ENCODE measurements around the gene MEP1A.

DNA sequence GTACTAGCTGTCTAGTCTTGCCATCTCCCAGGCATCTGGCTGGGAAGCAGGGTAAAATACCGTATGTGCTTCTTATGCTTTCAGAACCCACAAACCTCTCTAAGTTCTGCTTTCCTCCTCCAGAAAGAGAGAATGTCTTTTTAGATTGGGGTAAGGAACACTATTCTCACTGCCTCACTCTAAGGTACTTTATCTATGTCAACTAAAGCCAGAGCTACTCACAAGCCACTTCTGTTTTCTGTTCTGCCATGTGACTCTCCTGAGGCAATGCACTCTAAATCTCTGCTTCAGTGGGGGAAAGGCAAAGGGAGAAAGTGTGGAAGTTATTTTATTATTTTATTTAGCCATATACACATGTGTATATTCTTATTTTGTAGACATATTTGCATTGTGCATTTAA, 15.6 kb downstream of the MEP1A start:
- TF ChIP-seq, protein P1, sequence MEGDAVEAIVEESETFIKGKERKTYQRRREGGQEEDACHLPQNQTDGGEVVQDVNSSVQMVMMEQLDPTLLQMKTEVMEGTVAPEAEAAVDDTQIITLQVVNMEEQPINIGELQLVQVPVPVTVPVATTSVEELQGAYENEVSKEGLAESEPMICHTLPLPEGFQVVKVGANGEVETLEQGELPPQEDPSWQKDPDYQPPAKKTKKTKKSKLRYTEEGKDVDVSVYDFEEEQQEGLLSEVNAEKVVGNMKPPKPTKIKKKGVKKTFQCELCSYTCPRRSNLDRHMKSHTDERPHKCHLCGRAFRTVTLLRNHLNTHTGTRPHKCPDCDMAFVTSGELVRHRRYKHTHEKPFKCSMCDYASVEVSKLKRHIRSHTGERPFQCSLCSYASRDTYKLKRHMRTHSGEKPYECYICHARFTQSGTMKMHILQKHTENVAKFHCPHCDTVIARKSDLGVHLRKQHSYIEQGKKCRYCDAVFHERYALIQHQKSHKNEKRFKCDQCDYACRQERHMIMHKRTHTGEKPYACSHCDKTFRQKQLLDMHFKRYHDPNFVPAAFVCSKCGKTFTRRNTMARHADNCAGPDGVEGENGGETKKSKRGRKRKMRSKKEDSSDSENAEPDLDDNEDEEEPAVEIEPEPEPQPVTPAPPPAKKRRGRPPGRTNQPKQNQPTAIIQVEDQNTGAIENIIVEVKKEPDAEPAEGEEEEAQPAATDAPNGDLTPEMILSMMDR (IDR thresholded peaks at IDR 0.05; ENCODE audit: insufficient read depth, low read length) = no peak
- TF ChIP-seq GABPA (IDR thresholded peaks at IDR 0.05; ENCODE audit: low read depth) (no peak), POLR2AphosphoS5 (IDR thresholded peaks at IDR 0.05; ENCODE audit: low read depth) (no peak)

All from HL-60 (cell line).